ENCODE measurements around the gene GJD3. TPM values are rescaled to one million over a fixed set of nuclear protein-coding genes. Genes with fewer than 3 reads are reported as not detected.
A peak's percentile ranks its signal among the peaks of the same experiment; 100 is the strongest.

Gene GJD3
- polyA plus RNA-seq, 3 donors, result not detected

- DNase-seq (ENCODE audit: low read depth in 3 of 3, low spot score in 2 of 3), result no peak
Observed at GRCh38 chr17:40325156-40326013, 39.2 kb downstream of the GJD3 start.

GRCh38 chr17:40323391-40324381, 40.9 kb downstream of the GJD3 start:
- DNase-seq (ENCODE audit: low read depth in 3 of 3, low spot score in 2 of 3), result no peak

- no peak for DNase-seq (ENCODE audit: low read depth in 3 of 3, low spot score in 2 of 3)
Observed at GRCh38 chr17:40322358-40323315, 41.9 kb downstream of the GJD3 start.

GRCh38 chr17:40321961-40322357, 42.6 kb downstream of the GJD3 start:
- no peak for DNase-seq (ENCODE audit: low read depth in 3 of 3, low spot score in 2 of 3)

GRCh38 chr17:40321524-40321929, 43.0 kb downstream of the GJD3 start:
- no peak for DNase-seq (ENCODE audit: low read depth in 3 of 3, low spot score in 2 of 3)

- no peak for DNase-seq (ENCODE audit: low read depth in 3 of 3, low spot score in 2 of 3)
Observed at GRCh38 chr17:40320756-40321523, 43.6 kb downstream of the GJD3 start.

GRCh38 chr17:40319651-40320540, 44.6 kb downstream of the GJD3 start:
- no peak for DNase-seq (ENCODE audit: low read depth in 3 of 3, low spot score in 2 of 3)

- DNase-seq (ENCODE audit: low read depth in 3 of 3, low spot score in 2 of 3), result no peak
Observed at GRCh38 chr17:40318830-40319391, 45.6 kb downstream of the GJD3 start.

GRCh38 chr17:40317880-40318829, 46.4 kb downstream of the GJD3 start:
- DNase-seq (ENCODE audit: low read depth in 3 of 3, low spot score in 2 of 3), result peak in 2 of 3 donors; percentile 91 to 93

GRCh38 chr17:40317345-40317873, 47.1 kb downstream of the GJD3 start:
- DNase-seq (ENCODE audit: low read depth in 3 of 3, low spot score in 2 of 3), result no peak

- no peak for DNase-seq (ENCODE audit: low read depth in 3 of 3, low spot score in 2 of 3)
Observed at GRCh38 chr17:40316571-40317344, 47.8 kb downstream of the GJD3 start.

- DNase-seq (ENCODE audit: low read depth in 3 of 3, low spot score in 2 of 3), result no peak
Observed at GRCh38 chr17:40315678-40316570, 48.6 kb downstream of the GJD3 start.

- no peak for DNase-seq (ENCODE audit: low read depth in 3 of 3, low spot score in 2 of 3)
Observed at GRCh38 chr17:40315206-40315605, 49.3 kb downstream of the GJD3 start.

GRCh38 chr17:40314584-40314956, 50.0 kb downstream of the GJD3 start:
- no peak for DNase-seq (ENCODE audit: low read depth in 3 of 3, low spot score in 2 of 3)
